OCI-LY3 (cell line): ENCODE measurements around the gene GFRA1.

ENCODE experiments used
- H2AFZ ChIP-seq: fragments of 200-600, 300-600 bp; shearing (Covaris generic); 2 replicates; pipeline ENCODE4 v1.6.0; 2014; ENCODE audit warnings: antibody characterized with exemption, low read depth, low read length
- H3K27ac ChIP-seq: fragments of 200-600, 300-600 bp; sonication (generic); 2 replicates; pipeline ENCODE4 v1.5.1; 2014; ENCODE audit warnings: mild to moderate bottlenecking, low read length, moderate library complexity, mixed read lengths
- H3K27me3 ChIP-seq: fragments of 200-600, 300-600 bp; sonication (generic); 2 replicates; pipeline ENCODE4 v1.6.1; 2014; ENCODE audit warnings: low read depth, low read length, mixed read lengths
- H3K36me3 ChIP-seq: fragments of 200-600, 300-600 bp; sonication (generic); replicated peaks from 2 replicates; pipeline ENCODE3; 2014; ENCODE audit warnings: low read depth, low read length, mixed read lengths
- H3K4me1 ChIP-seq: fragments of 300-600, 200-600 bp; sonication (generic); 2 replicates; pipeline ENCODE4 v1.6.1; 2014; ENCODE audit warnings: low read length, mixed read lengths
- H3K4me2 ChIP-seq: fragments of 200-600, 300-600 bp; sonication (generic); 2 replicates; pipeline ENCODE4 v1.6.1; 2014; ENCODE audit warnings: low read length, mixed read lengths
- H3K4me3 ChIP-seq: fragments of 300-600, 200-600 bp; sonication (generic); 2 replicates; pipeline ENCODE4 v1.5.1; 2014; ENCODE audit warnings: antibody characterized with exemption, mild to moderate bottlenecking, low read length, moderate library complexity
- H3K79me2 ChIP-seq: fragments of 300-600, 200-600 bp; shearing (Covaris generic); 2 replicates; pipeline ENCODE4 v1.6.1; 2014; ENCODE audit warnings: mild to moderate bottlenecking, low read length, mixed read lengths
- H3K9ac ChIP-seq: fragments of 300-600, 200-600 bp; shearing (Covaris generic); 2 replicates; pipeline ENCODE4 v1.6.0; 2014; ENCODE audit warnings: mild to moderate bottlenecking, low read length, moderate library complexity
- H3K9me3 ChIP-seq: fragments of 200-600, 300-600 bp; shearing (Covaris generic); 2 replicates; pipeline ENCODE4 v1.6.1; 2014; ENCODE audit warnings: low read length, mixed read lengths; ENCODE audit not compliant: insufficient read depth
- H4K20me1 ChIP-seq: fragments of 200-600, 300-600 bp; sonication (generic); 2 replicates; pipeline ENCODE4 v1.6.1; 2016; ENCODE audit warnings: low read length, mixed read lengths; ENCODE audit not compliant: insufficient read depth
- CTCF ChIP-seq: fragments of 200-600, 300-600 bp; sonication (generic); IDR thresholded peaks from 2 replicates; pipeline ENCODE4 v1.5.1; 2014; ENCODE audit warnings: antibody characterized with exemption, low read length, low read depth
- EZH2phosphoT487 ChIP-seq: fragments of 200-600 bp; shearing (Covaris generic); IDR thresholded peaks from 2 replicates; pipeline ENCODE4 v1.6.1; 2018; ENCODE audit warnings: antibody characterized with exemption, mixed run types, low read depth

GFRA1 gene

DNA sequence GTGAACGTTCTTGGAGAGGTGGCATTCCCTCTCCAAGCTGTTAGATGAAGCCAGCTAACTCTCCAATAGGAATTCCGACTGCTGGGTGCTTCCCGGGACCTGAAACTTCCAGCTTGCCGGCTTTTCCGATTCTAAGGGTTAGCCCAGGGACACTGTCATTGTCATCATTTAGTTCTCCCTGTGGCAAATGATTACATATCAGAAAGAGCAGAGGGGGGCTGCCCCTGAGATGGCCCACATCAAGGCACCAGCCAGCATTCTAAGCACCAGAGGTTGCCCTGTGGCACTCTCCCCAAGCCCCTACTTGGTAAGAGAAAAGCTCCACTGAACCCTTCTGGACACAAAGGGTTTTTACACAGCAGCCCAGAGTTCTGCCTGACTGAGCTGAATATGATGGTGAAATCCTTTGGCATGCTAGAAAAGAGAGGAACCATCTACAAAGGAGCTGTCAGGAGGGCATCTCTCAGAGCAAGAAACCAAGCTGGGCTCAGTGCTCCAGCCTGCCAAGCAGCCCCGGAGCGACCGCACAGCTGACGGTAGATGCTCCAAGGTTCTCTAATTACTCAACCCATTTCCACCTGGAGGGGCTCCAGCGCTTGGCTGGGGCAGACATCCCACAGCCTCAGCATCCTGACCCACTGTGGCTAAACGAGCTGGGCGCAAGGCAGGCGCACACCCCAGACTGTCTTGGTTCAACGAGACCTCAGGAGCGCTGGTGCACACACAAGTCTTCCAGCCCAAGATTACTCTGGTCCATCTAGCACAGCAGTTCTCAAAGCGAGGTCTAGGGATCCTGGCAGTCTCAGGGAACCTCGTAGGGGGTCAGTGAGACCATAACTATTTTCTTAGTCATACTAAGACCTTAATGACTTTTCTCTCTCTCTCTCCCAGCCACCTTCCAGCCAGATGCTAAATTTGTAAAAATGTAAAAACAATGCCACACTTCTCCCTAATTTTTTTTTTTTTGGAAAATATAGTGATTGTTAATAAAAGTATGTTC is 160.5 kb downstream of the GFRA1 start:
- Histone ChIP-seq H3K4me1 (no peaks in the 10 kb centered on the region), H3K9ac (no peak overlapping the region), H3K4me3 (no peak overlapping the region), H3K4me2 (no peak overlapping the region), H3K36me3 (no peaks in the 10 kb centered on the region), H3K9me3 (no peaks in the 10 kb centered on the region), H3K79me2 (no peaks in the 10 kb centered on the region), H3K27ac (no peak overlapping the region), H4K20me1 (no peaks in the 10 kb centered on the region), H3K27me3 (no peaks in the 10 kb centered on the region), H2AFZ (no peak overlapping the region)
- no peak for TF ChIP-seq CTCF
- TF ChIP-seq EZH2phosphoT487, result no peak

DNA sequence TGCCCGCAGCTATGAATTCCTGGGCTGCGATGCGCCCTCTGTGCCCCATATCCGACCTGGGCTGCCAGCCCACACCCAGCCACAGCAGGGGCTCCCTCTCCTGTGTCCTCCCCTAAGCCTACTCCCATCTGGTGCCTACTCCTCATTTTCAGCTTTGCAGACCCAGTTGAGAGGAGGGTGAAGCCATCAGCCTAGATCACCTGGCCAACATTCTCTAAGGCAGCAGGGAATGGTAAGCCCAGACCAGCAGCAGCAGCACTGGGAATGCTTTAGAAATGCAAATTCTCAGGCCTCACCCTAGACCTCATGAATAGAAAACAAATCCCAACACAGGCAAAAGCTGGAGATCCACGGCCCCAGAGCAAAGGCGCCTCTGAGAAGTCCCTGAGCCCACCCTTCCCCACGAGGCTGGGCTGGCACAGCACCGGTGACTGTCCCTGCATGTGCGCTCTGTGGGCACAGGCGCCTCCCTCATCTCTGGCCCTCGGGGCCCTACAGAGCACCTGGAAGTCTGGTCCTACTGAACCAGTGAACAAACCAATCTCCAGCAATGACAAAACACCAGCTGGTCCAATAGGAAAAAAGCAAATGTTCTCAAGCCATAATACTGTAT is 161.4 kb downstream of the GFRA1 start:
- Histone ChIP-seq H3K27ac (no peak overlapping the region), H2AFZ (no peak overlapping the region), H3K4me3 (no peak overlapping the region), H3K9ac (no peak overlapping the region), H3K4me2 (no peak overlapping the region), H3K36me3 (no peaks in the 10 kb centered on the region), H3K79me2 (no peaks in the 10 kb centered on the region), H3K4me1 (no peaks in the 10 kb centered on the region), H3K27me3 (no peaks in the 10 kb centered on the region), H3K9me3 (no peaks in the 10 kb centered on the region), H4K20me1 (no peaks in the 10 kb centered on the region)
- TF ChIP-seq CTCF (no peak), EZH2phosphoT487 (no peak)

DNA sequence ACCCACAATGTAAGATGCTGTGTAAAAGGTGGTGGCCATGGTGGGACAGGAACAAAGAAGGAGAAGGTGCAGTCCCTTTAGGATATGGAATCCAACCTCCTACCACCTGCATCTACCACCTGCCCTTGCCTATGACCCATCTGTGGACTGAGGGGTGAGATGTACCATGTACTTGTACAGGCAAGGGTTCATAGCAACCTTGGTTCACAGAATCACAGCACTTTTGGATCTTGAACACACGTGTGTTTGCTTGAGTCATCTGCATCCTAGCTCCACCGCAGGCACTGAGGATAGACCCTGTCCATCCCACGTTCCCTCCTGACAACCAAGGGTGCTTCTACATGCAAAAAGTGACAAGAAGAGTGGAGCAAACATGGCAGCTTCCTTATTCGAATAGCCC is 162.3 kb downstream of the GFRA1 start:
- TF ChIP-seq CTCF (no peak), EZH2phosphoT487 (no peak)
- no peak overlapping the region for H3K4me3 ChIP-seq
- no peak overlapping the region for H2AFZ ChIP-seq
- no peak overlapping the region for H3K27ac ChIP-seq
- no peaks in the 10 kb centered on the region for H3K27me3 ChIP-seq
- no peak overlapping the region for H3K4me2 ChIP-seq
- no peaks in the 10 kb centered on the region for H3K4me1 ChIP-seq
- no peak overlapping the region for H3K9ac ChIP-seq
- no peaks in the 10 kb centered on the region for H3K79me2 ChIP-seq
- no peaks in the 10 kb centered on the region for H4K20me1 ChIP-seq
- no peaks in the 10 kb centered on the region for H3K9me3 ChIP-seq
- no peaks in the 10 kb centered on the region for H3K36me3 ChIP-seq

DNA sequence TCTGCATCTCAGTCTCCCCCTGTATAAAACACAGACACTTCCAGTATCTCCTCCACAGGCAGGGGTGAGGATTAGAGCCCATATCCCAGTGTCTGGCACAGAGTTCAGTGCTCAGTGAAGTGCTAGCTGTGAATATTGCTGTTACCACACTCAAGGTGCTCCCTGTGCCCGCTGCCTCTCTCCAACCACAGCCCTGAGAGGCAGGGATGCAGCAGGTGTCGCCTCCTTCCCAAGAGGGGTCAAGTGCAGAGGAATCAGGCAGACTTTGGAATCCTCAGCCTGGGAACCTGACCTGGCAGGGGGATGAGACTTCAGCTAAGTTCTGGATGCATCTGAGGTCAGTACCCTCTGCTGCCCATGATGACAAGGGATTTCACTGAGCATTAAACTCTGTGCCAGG is 163.1 kb downstream of the GFRA1 start:
- Histone ChIP-seq H3K27ac (no peak overlapping the region), H3K4me2 (no peak overlapping the region), H2AFZ (no peak overlapping the region), H4K20me1 (no peaks in the 10 kb centered on the region), H3K27me3 (no peaks in the 10 kb centered on the region), H3K9ac (no peak overlapping the region), H3K4me3 (no peak overlapping the region), H3K9me3 (no peaks in the 10 kb centered on the region), H3K4me1 (no peaks in the 10 kb centered on the region), H3K79me2 (no peaks in the 10 kb centered on the region), H3K36me3 (no peaks in the 10 kb centered on the region)
- no peak for TF ChIP-seq CTCF
- TF ChIP-seq EZH2phosphoT487, result no peak
